ENCODE results near the gene HTD2. TPM values are rescaled to one million over a fixed set of nuclear protein-coding genes. Genes with fewer than 3 reads are reported as not detected.

The HTD2 gene
- total RNA-seq, 1 experiment from 2014 or later = 13.5 TPM

- no peak for TF ChIP-seq ATF3 (IDR thresholded peaks at IDR 0.05)
- TF ChIP-seq CTCF (IDR thresholded peaks at IDR 0.05 in 2 of 3, conservative IDR thresholded peaks at IDR 0.05 in 1 of 3; ENCODE audit: borderline replicate concordance in 1 of 3, insufficient read depth in 1 of 3, low read depth in 2 of 3, low read length in 2 of 3) = no peak
- no peak for TF ChIP-seq ZFX (IDR thresholded peaks at IDR 0.05)
- no peak for TF ChIP-seq EZH2phosphoT487 (IDR thresholded peaks at IDR 0.05; ENCODE audit: borderline replicate concordance)
- no peak for TF ChIP-seq EGR1 (IDR thresholded peaks at IDR 0.05; ENCODE audit: low read depth)
Measured at GRCh38 chr3:58355179-58355578, 48.9 kb downstream of the HTD2 start (continued).

GRCh38 chr3:58356054-58356453, 49.7 kb downstream of the HTD2 start:
- ChIA-PET POLR2A (no interaction called here), RAD21 (ENCODE audit: low non-redundant PET in 1 of 2, low total read pairs in 2 of 2, uncharacterized antibody in 2 of 2, unreplicated experiment in 2 of 2) (no interaction called here), CTCF (no interaction called here)
- Histone ChIP-seq H3K4me2 (ENCODE audit: low read length) (no peak overlapping the region), H3K9ac (ENCODE audit: low read length) (no peak overlapping the region), H3K4me1 (ENCODE audit: control insufficient read depth in 1 of 2, insufficient read depth in 2 of 2, low read length in 2 of 2) (peaks cover 0 to 6% of the 10 kb centered on the region in 2 experiments; a peak in 1 of 4 replicates), H3K36me3 (ENCODE audit: control insufficient read depth in 1 of 2, insufficient read depth in 2 of 2, low read length in 2 of 2) (no peaks in the 10 kb centered on the region), H4K20me1 (ENCODE audit: insufficient read depth) (no peaks in the 10 kb centered on the region), H3K9me3 (ENCODE audit: control insufficient read depth in 1 of 2, insufficient read depth in 1 of 2, low read depth in 1 of 2, low read length in 2 of 2) (no peaks in the 10 kb centered on the region), H3K4me3 (replicated peaks in 1 of 2; ENCODE audit: low read depth in 1 of 2, low read length in 2 of 2) (no peak overlapping the region), H3K79me2 (ENCODE audit: insufficient read depth, low read length) (no peaks in the 10 kb centered on the region), H3K27me3 (ENCODE audit: insufficient read depth, low read length) (no peaks in the 10 kb centered on the region), H3K27ac (ENCODE audit: low read depth, low read length) (no peak overlapping the region), H3K9me2 (ENCODE audit: insufficient read depth) (no peaks in the 10 kb centered on the region), H2AFZ (ENCODE audit: low read depth, low read length, poor library complexity, severe bottlenecking) (no peak overlapping the region)
- ATAC-seq (no peak), DNase-seq (ENCODE audit: low read depth, low spot score) (no peak)
- no TSS peak for BruUV-seq (replicated peaks)
- TF ChIP-seq SP1 (IDR thresholded peaks at IDR 0.05; ENCODE audit: low read depth) = no peak
- no peak for TF ChIP-seq SRF (IDR thresholded peaks at IDR 0.05; ENCODE audit: low read depth)
- TF ChIP-seq ELF1 (IDR thresholded peaks at IDR 0.05; ENCODE audit: borderline replicate concordance, low read depth) = no peak
- no peak for TF ChIP-seq POLR2AphosphoS5 (IDR thresholded peaks at IDR 0.05; ENCODE audit: low read depth, low read length)
- TF ChIP-seq REST (IDR thresholded peaks at IDR 0.05; ENCODE audit: low read depth) = no peak
- intact Hi-C loops (cut with micrococcal nuclease) = no loop called here
